ENCODE data around the gene SLCO2A1. TPM values are rescaled to one million over a fixed set of nuclear protein-coding genes. Genes with fewer than 3 reads are reported as not detected.
"Not testable (repeated sequence)": the region's sequence is repeated elsewhere in the genome, so short reads cannot be mapped to it uniquely, and the experiment has no call there.

Gene SLCO2A1
- not detected in 2 replicates for total RNA-seq

- Mint-ChIP-seq H3K36me3 (ENCODE audit: low read depth) (no peaks in the 10 kb centered on the region), H3K27me3 (peaks cover 52% of the 10 kb centered on the region), H3K9me3 (no peaks in the 10 kb centered on the region), H3K27ac (no peak within 1 kb of the TSS), H3K4me1 (peaks cover 2% of the 10 kb centered on the region), H3K4me3 (peak within 1 kb of the TSS; percentile 70)
- DNase-seq = no peak
- intact Hi-C loops (cut with micrococcal nuclease) = no loop called here
Measured at GRCh38 chr3:134029734-134030378, at the start of gene SLCO2A1. Gene SLCO2A1 (minus strand): TSS chr3:134029925. CDS start chr3:134029802, 123 bp downstream.

- H3K36me3 Mint-ChIP-seq (ENCODE audit: low read depth) = no peaks in the 10 kb centered on the region
- no peaks in the 10 kb centered on the region for H3K27me3 Mint-ChIP-seq
- no peak for DNase-seq
- H3K27ac Mint-ChIP-seq = no peak overlapping the region
- H3K4me3 Mint-ChIP-seq = no peak overlapping the region
- no peaks in the 10 kb centered on the region for H3K4me1 Mint-ChIP-seq
- intact Hi-C loops (cut with micrococcal nuclease) = no loop called here
- no peaks in the 10 kb centered on the region for H3K9me3 Mint-ChIP-seq
Measured at GRCh38 chr3:134079111-134079547, 49.4 kb upstream of the SLCO2A1 start.

- intact Hi-C loops (cut with micrococcal nuclease) = no loop called here
- Mint-ChIP-seq H3K27ac (no peak overlapping the region), H3K27me3 (no peaks in the 10 kb centered on the region), H3K36me3 (ENCODE audit: low read depth) (no peaks in the 10 kb centered on the region), H3K4me1 (no peaks in the 10 kb centered on the region), H3K4me3 (no peak overlapping the region), H3K9me3 (no peaks in the 10 kb centered on the region)
- DNase-seq = no peak
Measured at GRCh38 chr3:134078169-134078831, 48.6 kb upstream of the SLCO2A1 start.

GRCh38 chr3:134077649-134078161 lies 48.0 kb upstream of the SLCO2A1 start:
- Mint-ChIP-seq H3K27me3 (no peaks in the 10 kb centered on the region), H3K4me3 (no peak overlapping the region)
- DNase-seq = no peak

GRCh38 chr3:134076851-134077250 lies 47.1 kb upstream of the SLCO2A1 start:
- H3K27me3 Mint-ChIP-seq = no peaks in the 10 kb centered on the region
- H3K4me1 Mint-ChIP-seq = no peaks in the 10 kb centered on the region
- H3K9me3 Mint-ChIP-seq = no peaks in the 10 kb centered on the region
- intact Hi-C loops (cut with micrococcal nuclease) = no loop called here
- H3K4me3 Mint-ChIP-seq = no peak overlapping the region
- DNase-seq = no peak
- no peaks in the 10 kb centered on the region for H3K36me3 Mint-ChIP-seq (ENCODE audit: low read depth)
- H3K27ac Mint-ChIP-seq = no peak overlapping the region

More at GRCh38 chr3:134077649-134078161, 48.0 kb upstream of the SLCO2A1 start:
- Mint-ChIP-seq H3K27ac (no peak overlapping the region), H3K36me3 (ENCODE audit: low read depth) (no peaks in the 10 kb centered on the region), H3K4me1 (no peaks in the 10 kb centered on the region), H3K9me3 (no peaks in the 10 kb centered on the region)
- intact Hi-C loops (cut with micrococcal nuclease) = no loop called here

GRCh38 chr3:134075846-134076245 lies 46.1 kb upstream of the SLCO2A1 start:
- no peak for DNase-seq
- Mint-ChIP-seq H3K27me3 (no peaks in the 10 kb centered on the region), H3K4me3 (no peak overlapping the region), H3K4me1 (no peaks in the 10 kb centered on the region), H3K9me3 (no peaks in the 10 kb centered on the region), H3K27ac (no peak overlapping the region), H3K36me3 (ENCODE audit: low read depth) (no peaks in the 10 kb centered on the region)
- intact Hi-C loops (cut with micrococcal nuclease) = no loop called here

GRCh38 chr3:134075568-134075825 lies 45.8 kb upstream of the SLCO2A1 start:
- DNase-seq = no peak
- H3K4me1 Mint-ChIP-seq = no peaks in the 10 kb centered on the region
- intact Hi-C loops (cut with micrococcal nuclease) = no loop called here
- no peaks in the 10 kb centered on the region for H3K36me3 Mint-ChIP-seq (ENCODE audit: low read depth)
- H3K27me3 Mint-ChIP-seq = no peaks in the 10 kb centered on the region
- no peak overlapping the region for H3K27ac Mint-ChIP-seq
- no peak overlapping the region for H3K4me3 Mint-ChIP-seq
- H3K9me3 Mint-ChIP-seq = no peaks in the 10 kb centered on the region

- DNase-seq = no peak
- H3K4me1 Mint-ChIP-seq = no peaks in the 10 kb centered on the region
- no peak overlapping the region for H3K27ac Mint-ChIP-seq
- H3K27me3 Mint-ChIP-seq = no peaks in the 10 kb centered on the region
- intact Hi-C loops (cut with micrococcal nuclease) = no loop called here
- no peaks in the 10 kb centered on the region for H3K36me3 Mint-ChIP-seq (ENCODE audit: low read depth)
- no peak overlapping the region for H3K4me3 Mint-ChIP-seq
- H3K9me3 Mint-ChIP-seq = no peaks in the 10 kb centered on the region
Measured at GRCh38 chr3:134074790-134075567, 45.3 kb upstream of the SLCO2A1 start.

- H3K27me3 Mint-ChIP-seq = no peaks in the 10 kb centered on the region
- no peak for DNase-seq
- H3K36me3 Mint-ChIP-seq (ENCODE audit: low read depth) = no peaks in the 10 kb centered on the region
- H3K4me3 Mint-ChIP-seq = no peak overlapping the region
- intact Hi-C loops (cut with micrococcal nuclease) = no loop called here
- no peaks in the 10 kb centered on the region for H3K9me3 Mint-ChIP-seq
- H3K4me1 Mint-ChIP-seq = no peaks in the 10 kb centered on the region
- no peak overlapping the region for H3K27ac Mint-ChIP-seq
Measured at GRCh38 chr3:134074001-134074789, 44.5 kb upstream of the SLCO2A1 start.

GRCh38 chr3:134073583-134073945 lies 43.8 kb upstream of the SLCO2A1 start:
- Mint-ChIP-seq H3K27me3 (no peaks in the 10 kb centered on the region), H3K4me1 (no peaks in the 10 kb centered on the region), H3K4me3 (no peak overlapping the region), H3K27ac (no peak overlapping the region), H3K9me3 (no peaks in the 10 kb centered on the region), H3K36me3 (ENCODE audit: low read depth) (no peaks in the 10 kb centered on the region)
- intact Hi-C loops (cut with micrococcal nuclease) = no loop called here
- DNase-seq = no peak

GRCh38 chr3:134072881-134073582 lies 43.3 kb upstream of the SLCO2A1 start:
- Mint-ChIP-seq H3K4me3 (no peak overlapping the region), H3K27ac (no peak overlapping the region), H3K27me3 (no peaks in the 10 kb centered on the region), H3K36me3 (ENCODE audit: low read depth) (no peaks in the 10 kb centered on the region), H3K4me1 (no peaks in the 10 kb centered on the region), H3K9me3 (no peaks in the 10 kb centered on the region)
- no peak for DNase-seq
- intact Hi-C loops (cut with micrococcal nuclease) = no loop called here

GRCh38 chr3:134070281-134070680 lies 40.6 kb upstream of the SLCO2A1 start:
- H3K4me3 Mint-ChIP-seq; intact Hi-C loops (cut with micrococcal nuclease); H3K4me1 Mint-ChIP-seq; H3K9me3 Mint-ChIP-seq; H3K36me3 Mint-ChIP-seq (ENCODE audit: low read depth); DNase-seq; H3K27ac Mint-ChIP-seq; H3K27me3 Mint-ChIP-seq: not testable (repeated sequence)

GRCh38 chr3:134068429-134068828 lies 38.7 kb upstream of the SLCO2A1 start:
- DNase-seq = no peak
- no peak overlapping the region for H3K4me3 Mint-ChIP-seq
- intact Hi-C loops (cut with micrococcal nuclease) = no loop called here
- no peaks in the 10 kb centered on the region for H3K4me1 Mint-ChIP-seq
- no peaks in the 10 kb centered on the region for H3K27me3 Mint-ChIP-seq
- H3K27ac Mint-ChIP-seq = no peak overlapping the region
- no peaks in the 10 kb centered on the region for H3K9me3 Mint-ChIP-seq
- H3K36me3 Mint-ChIP-seq (ENCODE audit: low read depth) = no peaks in the 10 kb centered on the region
